Subcutaneous adipose tissue (tissue), 4 donors: ENCODE data around the gene THPO. TPM values are rescaled to one million over a fixed set of nuclear protein-coding genes. Genes with fewer than 3 reads are reported as not detected.

ENCODE experiments used
- total RNA-seq, 4 donors: library from RNA; depleted of rRNA; stranded (reverse); fragments of >200 nt; gene quantifications; one replicate each; pipeline ENCODE4 v1.1.0, GENCODE V29; 2016
- TF ChIP-seq, protein P1 (sequence below): fragments of 450-650 bp; IDR thresholded peaks from one replicate; pipeline ENCODE4 v1.5.1; 2016; ENCODE audit warnings: low read depth, mild to moderate bottlenecking, control low read depth, antibody characterized with exemption, moderate library complexity

The THPO gene
- total RNA-seq, 4 donors from 2014 or later, result 0.44 to 0.68 (median 0.57) TPM; not detected in 1

DNA sequence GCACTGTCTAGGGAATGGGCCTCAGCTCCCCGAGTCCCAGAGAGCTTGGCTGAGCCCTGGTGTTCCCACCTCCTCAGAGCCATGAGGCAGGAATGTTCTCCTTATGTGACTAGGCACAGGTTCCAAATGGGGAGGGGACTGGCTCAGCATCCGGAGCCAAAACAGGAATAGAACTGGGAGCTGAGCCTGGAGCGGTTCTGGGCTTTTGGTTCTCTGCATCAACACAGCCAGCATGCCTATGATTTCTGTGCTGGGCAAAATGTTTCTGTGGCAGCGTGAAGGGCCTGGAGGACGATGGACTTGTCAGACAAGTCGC is 40.6 kb downstream of the THPO start, which contains the start of gene FAM131A:
Gene FAM131A, plus strand, starts transcription at position 202 of the 316 bp plus-strand sequence. Its CDS starts 31 bp downstream, at position 233.
- TF ChIP-seq, protein P1, sequence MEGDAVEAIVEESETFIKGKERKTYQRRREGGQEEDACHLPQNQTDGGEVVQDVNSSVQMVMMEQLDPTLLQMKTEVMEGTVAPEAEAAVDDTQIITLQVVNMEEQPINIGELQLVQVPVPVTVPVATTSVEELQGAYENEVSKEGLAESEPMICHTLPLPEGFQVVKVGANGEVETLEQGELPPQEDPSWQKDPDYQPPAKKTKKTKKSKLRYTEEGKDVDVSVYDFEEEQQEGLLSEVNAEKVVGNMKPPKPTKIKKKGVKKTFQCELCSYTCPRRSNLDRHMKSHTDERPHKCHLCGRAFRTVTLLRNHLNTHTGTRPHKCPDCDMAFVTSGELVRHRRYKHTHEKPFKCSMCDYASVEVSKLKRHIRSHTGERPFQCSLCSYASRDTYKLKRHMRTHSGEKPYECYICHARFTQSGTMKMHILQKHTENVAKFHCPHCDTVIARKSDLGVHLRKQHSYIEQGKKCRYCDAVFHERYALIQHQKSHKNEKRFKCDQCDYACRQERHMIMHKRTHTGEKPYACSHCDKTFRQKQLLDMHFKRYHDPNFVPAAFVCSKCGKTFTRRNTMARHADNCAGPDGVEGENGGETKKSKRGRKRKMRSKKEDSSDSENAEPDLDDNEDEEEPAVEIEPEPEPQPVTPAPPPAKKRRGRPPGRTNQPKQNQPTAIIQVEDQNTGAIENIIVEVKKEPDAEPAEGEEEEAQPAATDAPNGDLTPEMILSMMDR, result no peak

DNA sequence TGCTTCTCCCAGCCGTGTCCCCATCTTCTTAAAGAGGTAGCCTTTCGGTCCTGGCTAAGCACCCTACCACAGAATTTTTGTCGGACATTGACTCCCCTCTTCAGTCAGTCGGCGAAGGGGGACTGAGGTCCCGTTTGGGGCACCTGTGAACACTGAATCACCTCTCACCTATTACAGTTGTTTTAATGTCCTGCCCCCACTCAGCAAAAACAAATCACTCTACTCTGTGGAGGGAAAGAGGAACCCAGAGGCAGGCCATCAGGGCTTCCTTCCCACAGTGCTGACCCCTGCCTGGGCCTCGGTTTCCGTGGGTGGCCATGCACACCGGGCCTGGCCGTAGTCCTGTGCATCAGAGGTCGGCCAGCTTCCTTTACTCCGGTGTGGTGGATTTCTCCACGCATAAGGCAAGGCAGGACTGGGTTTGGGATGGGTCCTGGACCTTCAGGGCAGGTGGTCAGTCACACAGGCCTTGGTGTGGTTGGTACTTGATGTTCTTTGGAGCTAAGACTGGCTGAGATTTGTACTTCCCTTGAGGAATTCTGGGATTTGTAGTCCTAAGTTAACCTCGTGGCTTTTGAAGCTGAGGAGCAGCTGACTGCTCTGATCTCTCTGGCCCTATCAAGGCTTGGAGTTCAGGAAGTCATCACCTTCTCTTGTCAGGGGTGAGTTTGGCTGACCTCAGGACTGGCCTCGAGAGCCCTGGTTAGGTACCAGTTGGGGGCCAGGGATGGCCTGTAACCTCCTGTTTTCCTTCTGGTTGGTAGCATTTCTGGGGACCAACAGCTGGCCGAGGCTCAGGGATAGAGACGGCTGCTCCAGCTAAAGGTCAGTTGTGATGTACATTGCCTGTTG is 41.2 kb downstream of the THPO start:
- TF ChIP-seq, protein P1, result no peak

DNA sequence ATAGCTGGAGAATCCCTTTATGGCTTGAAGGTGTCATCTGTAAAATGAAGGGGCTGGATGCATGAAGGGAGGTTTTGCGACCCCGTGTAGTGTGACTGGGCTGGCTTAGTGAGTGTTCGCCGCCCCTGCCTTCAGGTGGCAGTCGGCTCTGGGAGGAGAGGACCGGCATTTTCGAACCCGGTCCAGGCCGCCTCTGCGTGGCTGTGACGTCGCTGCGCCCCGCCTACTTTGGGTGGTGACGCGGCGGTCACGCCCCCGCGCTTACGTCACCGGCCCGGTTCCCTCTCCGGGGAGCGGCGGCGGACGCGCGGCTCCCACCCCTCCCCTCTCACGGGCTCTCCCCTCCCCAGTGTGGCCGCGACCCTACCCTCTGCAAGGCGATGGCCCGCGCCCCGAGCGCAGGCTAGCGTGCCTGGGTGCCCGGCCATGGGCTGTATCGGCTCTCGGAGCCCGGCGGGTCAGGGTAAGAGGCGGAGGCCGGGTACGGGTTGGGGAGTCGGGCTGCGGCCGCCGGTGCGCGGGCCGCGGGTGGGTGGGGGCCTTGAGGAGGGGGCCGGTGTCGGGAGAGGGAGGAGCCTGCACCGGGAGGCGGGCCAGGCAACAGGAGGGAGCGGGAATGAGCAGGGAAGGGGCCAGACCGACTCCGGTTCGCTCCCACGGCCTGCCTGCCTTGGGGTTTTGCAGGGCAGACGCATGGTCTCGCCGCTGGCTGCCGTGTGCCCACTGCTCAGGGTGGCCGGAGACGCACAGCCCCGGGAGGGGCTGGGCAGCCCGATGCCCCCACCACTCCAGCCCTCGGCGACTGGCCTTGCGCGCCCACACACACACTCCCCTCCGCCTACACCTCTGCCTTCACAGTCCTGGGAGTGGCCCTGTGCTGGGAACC is 42.1 kb downstream of the THPO start:
- TF ChIP-seq, protein P1, result no peak

DNA sequence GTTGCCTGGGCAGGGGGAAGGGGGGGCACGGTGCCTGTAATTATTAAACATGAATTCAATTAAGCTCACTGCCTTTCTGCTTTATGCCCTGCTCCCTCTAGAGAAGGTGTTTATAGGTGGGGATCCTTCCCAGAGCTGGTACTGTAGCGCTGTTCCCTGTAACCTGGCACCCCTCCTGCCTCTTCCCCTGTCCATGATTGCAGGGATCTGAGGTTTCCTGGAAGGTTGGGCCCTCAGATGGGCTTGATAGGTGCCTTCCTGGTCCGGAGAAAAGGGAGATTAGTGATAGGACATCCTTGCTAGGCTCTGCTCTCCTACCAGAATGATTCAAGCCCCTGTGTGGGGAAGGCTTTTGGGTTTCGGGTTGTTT is 42.7 kb downstream of the THPO start:
- TF ChIP-seq, protein P1, result no peak

DNA sequence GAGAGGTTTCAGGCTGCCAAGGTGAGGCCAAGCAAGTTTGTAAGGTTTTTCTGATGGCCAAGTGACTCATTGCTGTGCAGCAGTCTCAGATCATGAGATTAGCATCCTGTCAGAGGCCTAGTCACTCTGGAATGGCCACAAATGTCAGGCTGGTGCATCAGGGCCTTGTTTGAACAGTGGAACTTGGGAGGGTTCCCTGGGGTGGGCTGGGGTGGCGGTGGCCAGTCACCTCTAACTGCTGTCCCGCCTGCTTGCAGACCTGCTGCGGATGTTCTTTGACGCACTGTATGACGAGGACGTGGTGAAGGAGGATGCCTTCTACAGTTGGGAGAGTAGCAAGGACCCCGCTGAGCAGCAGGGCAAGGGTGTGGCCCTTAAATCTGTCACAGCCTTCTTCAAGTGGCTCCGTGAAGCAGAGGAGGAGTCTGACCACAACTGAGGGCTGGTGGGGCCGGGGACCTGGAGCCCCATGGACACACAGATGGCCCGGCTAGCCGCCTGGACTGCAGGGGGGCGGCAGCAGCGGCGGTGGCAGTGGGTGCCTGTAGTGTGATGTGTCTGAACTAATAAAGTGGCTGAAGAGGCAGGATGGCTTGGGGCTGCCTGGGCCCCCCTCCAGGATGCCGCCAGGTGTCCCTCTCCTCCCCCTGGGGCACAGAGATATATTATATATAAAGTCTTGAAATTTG is 43.4 kb downstream of the THPO start:
- TF ChIP-seq, protein P1, result no peak

DNA sequence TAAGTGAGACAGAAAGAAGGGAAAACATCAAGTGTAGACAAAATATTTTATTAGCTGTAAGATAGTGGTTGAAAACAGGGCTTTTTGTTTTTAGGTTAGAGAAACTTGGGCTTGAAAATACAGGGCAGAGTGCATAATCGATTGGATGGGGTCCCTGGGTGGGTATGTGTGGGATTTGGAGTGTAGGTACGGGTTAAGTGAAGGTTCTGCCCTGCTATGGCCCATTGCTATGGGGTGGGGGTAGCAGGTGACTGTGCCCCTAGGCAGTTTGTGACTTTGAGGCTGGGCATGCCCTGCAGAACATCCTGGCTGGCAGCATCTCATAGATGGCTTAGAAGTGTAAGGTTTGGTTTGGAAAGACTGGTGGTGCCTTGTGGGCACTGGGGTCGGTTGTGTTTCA is 44.3 kb downstream of the THPO start:
- TF ChIP-seq, protein P1, result no peak

DNA sequence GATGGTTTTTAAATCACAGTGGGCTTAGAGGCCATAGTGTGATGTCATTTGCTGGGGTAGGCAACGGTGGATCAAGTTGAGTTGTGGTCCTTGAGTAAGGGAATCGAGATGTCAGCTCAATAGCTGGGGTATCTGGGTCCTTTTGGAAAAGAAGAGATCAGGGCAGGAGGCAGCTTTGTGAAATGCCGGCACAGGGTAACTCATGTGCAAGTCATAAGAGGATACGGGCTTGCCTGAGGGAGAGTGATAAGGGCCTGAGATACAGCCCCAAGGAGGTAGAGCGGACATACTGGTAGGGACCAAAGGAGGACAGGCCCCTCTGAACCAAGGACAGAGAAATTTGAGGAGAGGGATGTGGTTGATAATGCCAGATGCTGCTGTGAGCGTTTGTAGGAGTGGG is 44.8 kb downstream of the THPO start:
- TF ChIP-seq, protein P1, result no peak
